ENCODE data around the gene LTBR.
A peak's percentile ranks its signal among the peaks of the same experiment; 100 is the strongest.

Gene LTBR

DNA sequence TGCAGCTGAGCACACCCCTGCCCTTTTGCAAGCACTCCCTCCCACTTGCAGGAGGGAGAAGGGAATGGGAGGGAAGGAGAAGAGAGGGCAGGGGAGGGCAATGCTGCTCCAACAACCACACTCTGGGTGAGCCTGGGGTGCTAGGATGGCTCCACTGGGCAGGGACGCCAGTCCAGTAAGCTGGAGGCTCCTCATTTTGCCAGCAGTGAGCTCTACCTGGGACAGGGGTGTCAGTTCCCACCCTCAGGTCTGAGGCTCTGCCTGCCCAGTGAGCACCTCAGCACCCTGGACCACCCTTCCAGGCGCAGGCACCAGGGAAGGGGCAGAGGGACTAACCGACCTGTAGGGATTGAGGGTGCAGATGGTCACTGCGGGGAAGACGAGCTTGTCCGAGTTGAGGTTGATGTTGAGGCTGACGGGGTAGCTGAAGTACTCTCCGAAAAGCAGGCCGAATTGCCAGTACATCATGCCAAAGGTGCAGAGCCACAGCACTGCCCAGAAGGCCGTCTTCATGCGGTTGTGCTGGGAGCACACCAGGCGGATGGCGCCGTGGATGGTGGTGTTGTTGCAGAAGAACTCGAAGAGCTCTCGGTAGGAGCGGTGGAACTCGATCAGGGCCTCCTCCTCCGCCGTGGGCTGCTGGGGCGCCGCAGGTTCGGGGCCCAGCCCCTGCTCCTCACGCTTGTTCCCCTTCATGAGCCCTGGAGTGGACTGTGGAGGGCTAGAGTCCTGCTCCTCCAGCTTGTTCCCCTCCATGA, 9.8 kb upstream of the LTBR start:
- no peak overlapping the region for H3K4me3 ChIP-seq (replicated peaks; ENCODE audit: low read depth, low read length)
- no peak for TF ChIP-seq CTCF (IDR thresholded peaks at IDR 0.05; ENCODE audit: low read depth, low read length, missing control alignments)
- no peak for DNase-seq (ENCODE audit: extremely low read depth, low read depth)

GRCh38 chr12:6374786-6375160, 9.2 kb upstream of the LTBR start:
- DNase-seq (ENCODE audit: extremely low read depth, low read depth): no peak
- H3K4me3 ChIP-seq (replicated peaks; ENCODE audit: low read depth, low read length): no peak overlapping the region

DNA sequence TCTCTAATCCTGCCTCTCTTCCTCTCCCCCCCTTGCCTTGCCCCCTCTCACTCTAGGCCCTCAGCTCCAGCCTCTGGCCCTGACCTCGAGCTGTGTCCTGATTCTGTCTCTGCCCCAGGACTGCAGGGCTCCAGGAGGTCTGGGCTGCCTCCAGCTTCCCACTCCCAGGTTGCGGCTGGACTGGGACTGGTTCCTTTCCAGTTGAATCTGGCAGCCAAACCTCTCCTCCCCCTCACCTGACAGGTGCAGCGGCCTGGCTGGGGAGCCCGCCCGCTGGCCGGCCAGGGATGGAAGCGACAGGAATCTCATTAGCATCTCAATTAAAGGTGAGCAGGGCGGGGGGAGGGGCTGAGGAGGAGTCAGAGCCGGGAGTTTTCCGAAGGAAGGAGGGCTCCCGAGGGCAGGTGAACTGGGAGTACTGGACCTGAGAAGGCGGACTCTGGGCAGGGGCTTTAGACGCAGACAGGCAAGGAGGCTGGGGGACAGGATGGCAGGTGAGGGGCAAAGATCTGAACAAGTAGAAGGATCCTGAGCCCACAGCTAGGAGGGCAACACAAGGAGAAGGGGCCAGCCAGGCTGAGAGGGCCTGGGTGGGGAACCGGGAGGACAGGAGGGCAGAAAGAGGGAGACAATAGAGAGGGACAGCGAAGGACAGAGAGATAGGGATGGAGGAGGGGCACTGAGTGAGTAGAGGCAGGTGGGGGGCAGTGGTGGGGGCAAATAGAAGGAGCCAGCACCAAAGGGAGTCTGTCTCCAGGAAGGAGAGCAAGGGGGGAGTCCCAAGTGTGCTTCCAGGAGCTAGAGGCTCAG, 8.5 kb upstream of the LTBR start, which contains the start of gene SCNN1A:
Gene SCNN1A, minus strand, starts transcription at position 295 of the 810 bp plus-strand sequence. CDS start 780 bp downstream, outside the sequence.
- no peak for TF ChIP-seq CTCF (IDR thresholded peaks at IDR 0.05; ENCODE audit: low read depth, low read length, missing control alignments)
- no peak for DNase-seq (ENCODE audit: extremely low read depth, low read depth)
- H3K4me3 ChIP-seq (replicated peaks; ENCODE audit: low read depth, low read length): no peak within 1 kb of the TSS

More at GRCh38 chr12:6374786-6375160, 9.2 kb upstream of the LTBR start:
- TF ChIP-seq CTCF (IDR thresholded peaks at IDR 0.05; ENCODE audit: low read depth, low read length, missing control alignments): no peak

GRCh38 chr12:6376079-6376869, 7.7 kb upstream of the LTBR start:
- H3K4me3 ChIP-seq (replicated peaks; ENCODE audit: low read depth, low read length): no peak overlapping the region
- peak; percentile 42 for TF ChIP-seq CTCF (IDR thresholded peaks at IDR 0.05; ENCODE audit: low read depth, low read length, missing control alignments)
- no peak for DNase-seq (ENCODE audit: extremely low read depth, low read depth)

DNA sequence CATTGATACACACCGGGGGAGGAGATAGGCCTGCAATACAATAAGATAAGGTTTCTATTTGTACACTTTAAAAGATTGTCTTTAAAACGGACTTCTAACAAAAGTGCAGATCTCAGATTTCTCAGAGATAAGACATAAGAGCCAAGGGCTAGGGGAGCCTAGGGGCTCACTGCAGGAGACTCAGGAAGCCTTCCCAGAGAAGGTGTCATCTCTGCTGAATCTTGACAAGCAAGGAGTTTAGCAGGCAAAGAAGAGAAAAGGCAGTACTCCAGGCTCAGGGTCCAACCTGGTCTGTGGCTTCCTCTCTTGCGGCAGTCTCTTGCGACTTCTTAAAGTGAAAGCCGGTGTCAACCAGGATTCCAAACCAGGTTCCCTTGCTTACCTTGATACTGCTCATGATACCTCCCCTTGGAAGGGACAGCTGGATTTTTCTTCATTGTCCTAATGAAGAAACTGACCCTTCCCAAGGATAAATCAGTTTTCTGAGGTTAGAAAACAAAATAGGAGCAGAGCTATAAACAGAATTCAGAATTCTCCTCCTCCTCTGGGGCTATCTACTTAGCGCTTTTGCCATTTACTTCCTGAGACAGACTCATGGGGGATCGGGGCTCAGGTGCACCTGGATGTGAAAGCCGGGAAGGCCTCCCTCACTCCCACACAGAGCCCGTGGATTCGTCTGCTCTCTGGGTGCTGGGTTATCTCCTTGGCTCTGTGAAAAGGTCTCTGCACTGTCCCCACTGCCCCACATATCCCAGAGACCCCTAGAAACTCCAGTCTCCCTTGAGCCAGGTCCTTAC, 6.9 kb upstream of the LTBR start:
- TF ChIP-seq CTCF (IDR thresholded peaks at IDR 0.05; ENCODE audit: low read depth, low read length, missing control alignments): no peak
- no peak for DNase-seq (ENCODE audit: extremely low read depth, low read depth)
- H3K4me3 ChIP-seq (replicated peaks; ENCODE audit: low read depth, low read length): no peak overlapping the region

DNA sequence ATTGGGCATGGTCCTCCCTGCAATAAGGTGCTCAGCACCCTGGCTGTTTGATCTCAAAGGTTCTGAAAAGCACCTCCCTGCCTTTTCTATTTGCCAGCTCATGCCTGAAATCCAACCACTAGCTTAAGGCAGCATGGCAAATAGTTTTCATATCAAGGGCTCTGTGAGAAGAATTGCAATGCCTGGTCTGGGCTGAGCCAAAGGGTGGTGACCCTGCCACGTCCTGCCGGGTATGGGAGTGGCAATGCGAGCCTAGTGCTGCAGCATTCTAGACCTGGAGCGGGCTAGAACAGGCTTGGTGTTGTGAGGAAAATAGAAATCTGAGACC, 6.3 kb upstream of the LTBR start:
- H3K4me3 ChIP-seq (replicated peaks; ENCODE audit: low read depth, low read length): no peak overlapping the region
- no peak for TF ChIP-seq CTCF (IDR thresholded peaks at IDR 0.05; ENCODE audit: low read depth, low read length, missing control alignments)
- DNase-seq (ENCODE audit: extremely low read depth, low read depth): no peak
